ENCODE data around the gene PIK3AP1. TPM values are rescaled to one million over a fixed set of nuclear protein-coding genes. Genes with fewer than 3 reads are reported as not detected.

Gene PIK3AP1
- polyA plus RNA-seq, 2 of the 4 experiments (the other 2 are of a cell fraction): 1.6 to 3.2 TPM

- no peaks in the 10 kb centered on the region for H3K4me1 ChIP-seq
- H3K4me2 ChIP-seq: no peak overlapping the region
- no peak for TF ChIP-seq ESRRA (IDR thresholded peaks at IDR 0.05; ENCODE audit: borderline replicate concordance, low read length)
- TF ChIP-seq FOSL2 (IDR thresholded peaks at IDR 0.05): no peak
- TF ChIP-seq FOSL2 (CRISPR knock-in tag; IDR thresholded peaks at IDR 0.05): no peak
- TF ChIP-seq HEYL (CRISPR knock-in tag; IDR thresholded peaks at IDR 0.05): no peak
- TF ChIP-seq SMC3 (IDR thresholded peaks at IDR 0.05): no peak
- TF ChIP-seq PHF8 (IDR thresholded peaks at IDR 0.05; ENCODE audit: borderline replicate concordance, low read depth): no peak
- TF ChIP-seq ZSCAN20 (CRISPR knock-in tag; IDR thresholded peaks at IDR 0.05): no peak
- no peak for TF ChIP-seq RAD21 (conservative IDR thresholded peaks at IDR 0.05 in 1 of 2, IDR thresholded peaks at IDR 0.05 in 1 of 2)
- no peak for TF ChIP-seq TFCP2L1 (CRISPR knock-in tag; IDR thresholded peaks at IDR 0.05)
- no peak for TF ChIP-seq BCL3 (IDR thresholded peaks at IDR 0.05)
- no peak for TF ChIP-seq HES2 (IDR thresholded peaks at IDR 0.05)
- no peak for TF ChIP-seq E2F6 (IDR thresholded peaks at IDR 0.05; ENCODE audit: borderline replicate concordance, low read depth)
- no peak for TF ChIP-seq MAX (IDR thresholded peaks at IDR 0.05)
- TF ChIP-seq CTCF (IDR thresholded peaks at IDR 0.05): no peak
- TF ChIP-seq KDM5A (IDR thresholded peaks at IDR 0.05): no peak
- no peak for TF ChIP-seq ELK1 (IDR thresholded peaks at IDR 0.05; ENCODE audit: low read depth, low read length)
- no peak for TF ChIP-seq HOXA7 (CRISPR knock-in tag; IDR thresholded peaks at IDR 0.05)
- no peak for TF ChIP-seq MAZ (IDR thresholded peaks at IDR 0.05; ENCODE audit: borderline replicate concordance, low read depth, low read length)
- ChIA-PET CTCF (interaction anchor here (1.1 kb wide), 1 partner anchor 11 kb away, joined by 3 read pairs; no protein-coding TSS in a partner anchor), POLR2A (no interaction called here)
- H3K4me3 ChIP-seq: no peak overlapping the region
- H3K9me3 ChIP-seq: no peaks in the 10 kb centered on the region
- WGBS (ENCODE audit: missing lambda C conversion rate): 78% methylated on average over 13 of the region's 13 CpGs
- no peak for DNase-seq (ENCODE audit: low read depth in 1 of 2, low spot score in 1 of 2)
- ATAC-seq: no peak
- no peak for FAIRE-seq
- no peak overlapping the region for H3K27ac ChIP-seq
Observed at GRCh38 chr10:96645191-96645721, 75.1 kb downstream of the PIK3AP1 start.

GRCh38 chr10:96643920-96644319 lies 76.4 kb downstream of the PIK3AP1 start:
- Histone ChIP-seq H3K4me2 (no peak overlapping the region), H3K4me3 (no peak overlapping the region), H3K4me1 (no peaks in the 10 kb centered on the region), H3K9me3 (no peaks in the 10 kb centered on the region), H3K27ac (no peak overlapping the region)
- 82% methylated on average over 9 of the region's 9 CpGs for WGBS (ENCODE audit: missing lambda C conversion rate)
- no peak for TF ChIP-seq EHMT2 (IDR thresholded peaks at IDR 0.05; ENCODE audit: low read depth)
- TF ChIP-seq ZC3H11A (IDR thresholded peaks at IDR 0.05): no peak
- TF ChIP-seq MYC (IDR thresholded peaks at IDR 0.05; ENCODE audit: borderline replicate concordance, low read length): no peak
- no peak for TF ChIP-seq NPAS2 (CRISPR knock-in tag; IDR thresholded peaks at IDR 0.05; ENCODE audit: borderline replicate concordance)
- TF ChIP-seq JUN (IDR thresholded peaks at IDR 0.05): no peak
- TF ChIP-seq CHD2 (IDR thresholded peaks at IDR 0.05; ENCODE audit: low read length, partially characterized antibody): no peak
- TF ChIP-seq JUNB (IDR thresholded peaks at IDR 0.05): no peak
- no peak for TF ChIP-seq EHF (CRISPR knock-in tag; IDR thresholded peaks at IDR 0.05)
- TF ChIP-seq HMGXB4 (CRISPR knock-in tag; IDR thresholded peaks at IDR 0.05; ENCODE audit: borderline replicate concordance): no peak
- TF ChIP-seq MAZ (IDR thresholded peaks at IDR 0.05; ENCODE audit: borderline replicate concordance, low read depth, low read length): no peak
- no peak for TF ChIP-seq CEBPB (IDR thresholded peaks at IDR 0.05)
- TF ChIP-seq ELK1 (IDR thresholded peaks at IDR 0.05; ENCODE audit: low read depth, low read length): no peak
- TF ChIP-seq RCOR1 (IDR thresholded peaks at IDR 0.05; ENCODE audit: low read depth, low read length): no peak
- no peak for FAIRE-seq
- CTCF ChIA-PET: interaction anchor here (1.0 kb wide), 1 partner anchor 12 kb away, joined by 3 read pairs; no protein-coding TSS in a partner anchor
- POLR2A ChIA-PET: no interaction called here
- no peak for ATAC-seq
- no peak for DNase-seq (ENCODE audit: low read depth in 1 of 2, low spot score in 1 of 2)
